Stimulated activated CD8-positive, alpha-beta memory T cell treated with anti-CD3 and anti-CD28 coated beads, Interleukin-12 subunit alpha, Interleukin-12 subunit beta, amount 100 ng/mL, for 24 hours (primary cell): ENCODE measurements around the gene ERVH48-1.
"Not testable (repeated sequence)": the region's sequence is repeated elsewhere in the genome, so short reads cannot be mapped to it uniquely, and the experiment has no call there.

Experiments
- DNase-seq: peaks from one replicate; pipeline ENCODE4 v3.0.0-alpha.2; 2020; ENCODE audit errors: extremely low read depth

The ERVH48-1 gene

GRCh38 chr21:42908484-42908883, 16.9 kb downstream of the ERVH48-1 start:
- not testable (repeated sequence) for DNase-seq

GRCh38 chr21:42906233-42906632, 19.2 kb downstream of the ERVH48-1 start:
- no peak for DNase-seq

GRCh38 chr21:42905195-42905594, 20.2 kb downstream of the ERVH48-1 start:
- DNase-seq: no peak

- no peak for DNase-seq
Observed at GRCh38 chr21:42903817-42904216, 21.6 kb downstream of the ERVH48-1 start.

GRCh38 chr21:42900446-42900845, 25.0 kb downstream of the ERVH48-1 start:
- DNase-seq: no peak

GRCh38 chr21:42892931-42893755, 32.3 kb downstream of the ERVH48-1 start, which contains the start of gene NDUFV3:
Gene NDUFV3 (plus strand): TSS chr21:42893309. CDS start chr21:42893334, 25 bp downstream.
- peak; percentile 100 for DNase-seq

GRCh38 chr21:42892582-42892930, 32.9 kb downstream of the ERVH48-1 start:
- peak; percentile 1 for DNase-seq

- DNase-seq: no peak
Observed at GRCh38 chr21:42887326-42887725, 38.1 kb downstream of the ERVH48-1 start.

GRCh38 chr21:42883921-42884320, 41.5 kb downstream of the ERVH48-1 start:
- no peak for DNase-seq

- DNase-seq: no peak
Observed at GRCh38 chr21:42880352-42880751, 45.1 kb downstream of the ERVH48-1 start.

- peak; percentile 90 for DNase-seq
Observed at GRCh38 chr21:42878993-42879787, 46.2 kb downstream of the ERVH48-1 start, which contains the start of gene WDR4. Gene WDR4 (minus strand): TSS chr21:42879539. CDS start chr21:42879495, 44 bp downstream.

- DNase-seq: no peak
Observed at GRCh38 chr21:42878678-42878992, 46.8 kb downstream of the ERVH48-1 start.

GRCh38 chr21:42875811-42876210, 49.6 kb downstream of the ERVH48-1 start:
- DNase-seq: not testable (repeated sequence)

- DNase-seq: no peak
Observed at GRCh38 chr21:42873096-42873495, 52.3 kb downstream of the ERVH48-1 start.

- no peak for DNase-seq
Observed at GRCh38 chr21:42868196-42868595, 57.2 kb downstream of the ERVH48-1 start.
